CD14-positive monocyte (primary cell): Measurements from ENCODE around the gene SULT1C2. TPM values are rescaled to one million over a fixed set of nuclear protein-coding genes. Genes with fewer than 3 reads are reported as not detected.

Experiments used
- DNase-seq, 3 donors: peaks; one replicate each; pipeline ENCODE4 v3.0.0-alpha.2; 2011 to 2022
- H2AFZ ChIP-seq: 2 replicates; pipeline ENCODE4 v1.6.0; 2012; ENCODE audit warnings: mild to moderate bottlenecking, low read depth, low read length, inconsistent platforms; ENCODE audit not compliant: insufficient read depth, poor library complexity, severe bottlenecking
- H3K27ac ChIP-seq, 2 donors: 1 replicate in 1 of 2; 2 replicates in 1 of 2; pipeline ENCODE4 v1.5.1; 2012 to 2013; ENCODE audit warnings: low read length in 2 of 2, control low read depth in 1 of 2, inconsistent platforms in 1 of 2, low read depth in 1 of 2, mild to moderate bottlenecking in 1 of 2
- H3K27me3 ChIP-seq, 2 donors: one replicate each; pipeline versions ENCODE4 v1.6.0 to v1.6.1; 2011 to 2013; ENCODE audit warnings: low read length in 2 of 2; ENCODE audit not compliant: control insufficient read depth in 2 of 2, insufficient read depth in 2 of 2
- H3K36me3 ChIP-seq, 2 donors: replicated peaks in 1 of 2; 1 replicate in 1 of 2; 2 replicates in 1 of 2; pipeline versions ENCODE4 v1.5.1 to v1.6.1; 2012 to 2013; ENCODE audit warnings: low read length in 2 of 2, control low read depth in 1 of 2, inconsistent platforms in 1 of 2, mild to moderate bottlenecking in 1 of 2; ENCODE audit not compliant: insufficient read depth in 2 of 2, control insufficient read depth in 1 of 2
- H3K4me1 ChIP-seq, 2 donors: 1 replicate in 1 of 2; 2 replicates in 1 of 2; pipeline versions ENCODE4 v1.5.1 to v1.6.1; 2012 to 2013; ENCODE audit warnings: low read length in 2 of 2, control low read depth in 1 of 2, inconsistent platforms in 1 of 2, mild to moderate bottlenecking in 1 of 2, moderate library complexity in 1 of 2; ENCODE audit not compliant: insufficient read depth in 2 of 2, control insufficient read depth in 1 of 2
- H3K4me2 ChIP-seq: replicated peaks from 2 replicates; pipeline ENCODE3; 2012; ENCODE audit warnings: low read length, moderate library complexity, mild to moderate bottlenecking; ENCODE audit not compliant: poor library complexity, severe bottlenecking; ENCODE audit errors: extremely low read depth
- H3K4me3 ChIP-seq, 3 experiments: fragments of 200-600 bp in 1 of 3; sonication (generic) in 1 of 3; replicated peaks in 1 of 3; 1 replicate in 2 of 3; 2 replicates in 1 of 3; pipeline ENCODE4 v1.5.1; 2011 to 2013; ENCODE audit warnings: low read length in 3 of 3, mild to moderate bottlenecking in 3 of 3, control low read depth in 2 of 3, low read depth in 2 of 3, inconsistent platforms in 1 of 3, moderate library complexity in 1 of 3
- H3K79me2 ChIP-seq: 2 replicates; pipeline ENCODE4 v1.6.0; 2012; ENCODE audit warnings: mild to moderate bottlenecking, control low read depth, inconsistent platforms, low read length, moderate library complexity; ENCODE audit not compliant: insufficient read depth
- H3K9ac ChIP-seq: 2 replicates; pipeline ENCODE4 v1.6.0; 2017; ENCODE audit warnings: low read length, mild to moderate bottlenecking; ENCODE audit not compliant: insufficient read depth, poor library complexity, severe bottlenecking
- H3K9me3 ChIP-seq, 2 donors: replicated peaks in 1 of 2; 1 replicate in 1 of 2; 2 replicates in 1 of 2; pipeline versions ENCODE4 v1.5.1 to v1.6.1; 2012 to 2013; ENCODE audit warnings: low read length in 2 of 2, control low read depth in 1 of 2; ENCODE audit not compliant: control insufficient read depth in 1 of 2, insufficient read depth in 1 of 2
- H4K20me1 ChIP-seq: 2 replicates; pipeline ENCODE4 v1.6.0; 2012; ENCODE audit warnings: mild to moderate bottlenecking, low read length, control low read depth, moderate library complexity; ENCODE audit not compliant: insufficient read depth
- H3K27ac Mint-ChIP-seq, 7 donors: one replicate each; pipeline ENCODE4 v1.8.0; 2020; ENCODE audit warnings: mild to moderate bottlenecking in 7 of 7, mixed read lengths in 7 of 7, moderate library complexity in 6 of 7, inconsistent platforms in 2 of 7
- H3K27me3 Mint-ChIP-seq, 3 donors: one replicate each; pipeline ENCODE4 v1.8.0; 2021 to 2022; ENCODE audit warnings: low read depth in 3 of 3, mild to moderate bottlenecking in 3 of 3, mixed read lengths in 3 of 3, moderate library complexity in 3 of 3, inconsistent platforms in 1 of 3
- H3K36me3 Mint-ChIP-seq, 2 donors: one replicate each; pipeline ENCODE4 v1.8.0; 2020; ENCODE audit warnings: mixed read lengths in 2 of 2, inconsistent platforms in 1 of 2, mild to moderate bottlenecking in 1 of 2
- H3K4me1 Mint-ChIP-seq: one replicate; pipeline ENCODE4 v1.8.0; 2020; ENCODE audit warnings: mild to moderate bottlenecking, mixed read lengths
- H3K4me3 Mint-ChIP-seq, 2 donors: one replicate each; pipeline ENCODE4 v1.8.0; 2020; ENCODE audit warnings: mild to moderate bottlenecking in 2 of 2, mixed read lengths in 2 of 2, moderate library complexity in 1 of 2
- H3K9me3 Mint-ChIP-seq, 7 donors: one replicate each; pipeline ENCODE4 v1.8.0; 2020 to 2022; ENCODE audit warnings: mixed read lengths in 7 of 7, mild to moderate bottlenecking in 6 of 7, moderate library complexity in 6 of 7, inconsistent platforms in 2 of 7
- CTCF ChIP-seq: fragments of 200-600 bp; IDR thresholded peaks from one replicate; pipeline ENCODE4 v1.8.0; 2022; ENCODE audit warnings: antibody characterized with exemption, mild to moderate bottlenecking
- WGBS: methylation state at CpG from one replicate; pipeline ENCODE4 v1.1.5; 2013; ENCODE audit warnings: missing lambda C conversion rate; ENCODE audit not compliant: insufficient coverage; 5-methylcytosine and 5-hydroxymethylcytosine counted together
- intact Hi-C, 2 donors: fragments of 100-400 bp; cut with micrococcal nuclease; formaldehyde crosslinking; loops; one replicate each; pipeline versions ENCODE4 v1.15.0 to v1.15.1; 2023
- polyA plus RNA-seq, 3 donors: library from polyadenylated mRNA; depleted of rRNA in 1 of 3; unstranded in 2 of 3; stranded (reverse) in 1 of 3; fragments of 300-500 nt in 2 of 3; fragments of >200 nt in 1 of 3; fragmentation: Illumina TruSeq in 2 of 3; gene quantifications; 1 replicate in 2 of 3; 2 replicates in 1 of 3; pipeline ENCODE4 v1.2.3, GENCODE V29; 2012 to 2021

SULT1C2 gene
- polyA plus RNA-seq, 3 donors: not detected

- no peaks in the 10 kb centered on the region for H3K27me3 ChIP-seq
- Mint-ChIP-seq H3K27me3 (peaks cover 0 to 2% (median 0%) of the 10 kb centered on the region in 3 donors), H3K9me3 (peaks cover 2 to 21% (median 19%) of the 10 kb centered on the region in 7 donors), H3K4me3 (no peak overlapping the region), H3K36me3 (no peaks in the 10 kb centered on the region), H3K4me1 (no peaks in the 10 kb centered on the region), H3K27ac (no peak overlapping the region)
- H3K4me1 ChIP-seq: no peaks in the 10 kb centered on the region
- 93% methylated on average over 3 of the region's 5 CpGs for WGBS
- H3K9me3 ChIP-seq: peaks cover 6 to 14% of the 10 kb centered on the region in 2 donors
- no peak for DNase-seq
- no peak overlapping the region for H3K4me2 ChIP-seq
- no peaks in the 10 kb centered on the region for H3K79me2 ChIP-seq
- TF ChIP-seq CTCF: no peak
- no peaks in the 10 kb centered on the region for H3K36me3 ChIP-seq
- no peaks in the 10 kb centered on the region for H4K20me1 ChIP-seq
- no peak overlapping the region for H3K4me3 ChIP-seq
- intact Hi-C loops: no loop called here
- no peak overlapping the region for H2AFZ ChIP-seq
- H3K9ac ChIP-seq: no peak overlapping the region
- no peak overlapping the region for H3K27ac ChIP-seq
Observed at GRCh38 chr2:108240966-108241365, 47.7 kb upstream of the SULT1C2 start.

DNA sequence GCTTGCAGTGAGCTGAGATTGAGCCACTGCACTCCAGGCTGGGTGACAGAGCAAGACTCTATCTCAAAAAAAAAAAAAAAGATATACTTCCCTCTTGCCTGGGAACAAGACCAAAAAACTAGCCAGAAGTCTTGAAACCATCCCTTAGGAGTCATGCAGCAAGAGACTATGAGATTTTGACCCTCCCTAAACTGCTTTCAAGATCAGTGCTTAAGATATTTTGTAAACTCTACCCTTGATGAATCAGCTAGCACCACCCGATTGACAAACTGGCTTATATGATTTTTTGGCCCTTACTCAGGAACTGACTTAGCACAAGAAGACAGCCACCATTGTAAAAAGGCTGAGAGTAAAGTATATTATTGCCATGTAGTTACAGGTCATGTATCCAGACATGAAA lies 45.1 kb upstream of the SULT1C2 start:
- Histone ChIP-seq H3K27me3 (no peaks in the 10 kb centered on the region), H2AFZ (no peak overlapping the region), H3K79me2 (no peaks in the 10 kb centered on the region), H3K4me2 (no peak overlapping the region), H4K20me1 (no peaks in the 10 kb centered on the region), H3K4me1 (no peaks in the 10 kb centered on the region), H3K27ac (no peak overlapping the region), H3K9ac (no peak overlapping the region), H3K9me3 (peaks cover 0 to 3% of the 10 kb centered on the region in 2 donors), H3K4me3 (no peak overlapping the region), H3K36me3 (no peaks in the 10 kb centered on the region)
- Mint-ChIP-seq H3K27ac (no peak overlapping the region), H3K4me1 (no peaks in the 10 kb centered on the region), H3K9me3 (peaks cover 0 to 10% (median 3%) of the 10 kb centered on the region in 7 donors), H3K36me3 (no peaks in the 10 kb centered on the region), H3K27me3 (peaks cover 0 to 2% (median 0%) of the 10 kb centered on the region in 3 donors), H3K4me3 (no peak overlapping the region)
- no peak for DNase-seq
- intact Hi-C loops: no loop called here
- no peak for TF ChIP-seq CTCF
- no CpG with 5 or more reads among the region's 1 CpG for WGBS
